RWPE1 (cell line): ENCODE data around the gene WWOX.

ENCODE experiments used
- CTCF ChIA-PET: fragments of 350-600 bp; sonication (Branson Sonifier 250); formaldehyde crosslinking; extraction: SDS; loops from one replicate; lab custom pipeline; 2021; lab: Yijun Ruan, JAX
- POLR2A ChIA-PET: fragments of 400-600 bp; formaldehyde crosslinking; extraction: SDS; loops from one replicate; lab custom pipeline; 2020; ENCODE audit warnings: antibody characterized with exemption; ENCODE audit not compliant: low non-redundant PET; lab: Yijun Ruan, JAX
- DNase-seq: peaks from one replicate; pipeline ENCODE4 v3.0.0; 2012; ENCODE audit warnings: low spot score
- H3K27ac ChIP-seq: fragments of 450-650 bp; 2 replicates; pipeline ENCODE4 v1.5.1; 2017
- TF ChIP-seq, protein P1 (sequence below): fragments of 450-650 bp; conservative IDR thresholded peaks from 2 replicates; pipeline ENCODE4 v1.5.1; 2017; ENCODE audit warnings: low read depth, mild to moderate bottlenecking

WWOX gene

DNA sequence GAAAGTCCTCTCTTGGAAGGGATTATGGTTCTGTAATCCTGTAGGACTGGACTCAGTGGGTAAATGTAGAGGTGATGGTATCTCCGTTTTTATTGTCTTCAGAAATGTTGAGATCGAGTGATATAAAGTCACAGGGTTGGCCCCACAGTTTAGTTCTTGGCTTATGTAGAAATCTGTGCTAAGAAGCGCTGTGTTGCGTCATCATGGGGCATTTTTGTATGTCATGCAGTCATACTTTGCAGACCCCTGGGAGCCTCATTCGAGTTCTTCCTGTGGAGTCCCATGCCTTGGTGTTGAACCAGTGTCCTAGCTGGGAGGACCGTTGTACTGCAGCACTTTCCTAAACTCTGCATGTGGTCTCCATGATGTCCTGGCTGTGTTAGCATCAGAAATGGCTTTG is 881.4 kb downstream of the WWOX start:
- no peak for DNase-seq
- TF ChIP-seq, protein P1, sequence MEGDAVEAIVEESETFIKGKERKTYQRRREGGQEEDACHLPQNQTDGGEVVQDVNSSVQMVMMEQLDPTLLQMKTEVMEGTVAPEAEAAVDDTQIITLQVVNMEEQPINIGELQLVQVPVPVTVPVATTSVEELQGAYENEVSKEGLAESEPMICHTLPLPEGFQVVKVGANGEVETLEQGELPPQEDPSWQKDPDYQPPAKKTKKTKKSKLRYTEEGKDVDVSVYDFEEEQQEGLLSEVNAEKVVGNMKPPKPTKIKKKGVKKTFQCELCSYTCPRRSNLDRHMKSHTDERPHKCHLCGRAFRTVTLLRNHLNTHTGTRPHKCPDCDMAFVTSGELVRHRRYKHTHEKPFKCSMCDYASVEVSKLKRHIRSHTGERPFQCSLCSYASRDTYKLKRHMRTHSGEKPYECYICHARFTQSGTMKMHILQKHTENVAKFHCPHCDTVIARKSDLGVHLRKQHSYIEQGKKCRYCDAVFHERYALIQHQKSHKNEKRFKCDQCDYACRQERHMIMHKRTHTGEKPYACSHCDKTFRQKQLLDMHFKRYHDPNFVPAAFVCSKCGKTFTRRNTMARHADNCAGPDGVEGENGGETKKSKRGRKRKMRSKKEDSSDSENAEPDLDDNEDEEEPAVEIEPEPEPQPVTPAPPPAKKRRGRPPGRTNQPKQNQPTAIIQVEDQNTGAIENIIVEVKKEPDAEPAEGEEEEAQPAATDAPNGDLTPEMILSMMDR, result no peak
- POLR2A ChIA-PET, result no interaction called here
- CTCF ChIA-PET, result interaction anchor here (0.6 to 0.8 kb wide), 2 partner anchors 601 to 1188 kb away, joined by 3 read pairs; no protein-coding TSS in a partner anchor
- H3K27ac ChIP-seq, result no peak overlapping the region

DNA sequence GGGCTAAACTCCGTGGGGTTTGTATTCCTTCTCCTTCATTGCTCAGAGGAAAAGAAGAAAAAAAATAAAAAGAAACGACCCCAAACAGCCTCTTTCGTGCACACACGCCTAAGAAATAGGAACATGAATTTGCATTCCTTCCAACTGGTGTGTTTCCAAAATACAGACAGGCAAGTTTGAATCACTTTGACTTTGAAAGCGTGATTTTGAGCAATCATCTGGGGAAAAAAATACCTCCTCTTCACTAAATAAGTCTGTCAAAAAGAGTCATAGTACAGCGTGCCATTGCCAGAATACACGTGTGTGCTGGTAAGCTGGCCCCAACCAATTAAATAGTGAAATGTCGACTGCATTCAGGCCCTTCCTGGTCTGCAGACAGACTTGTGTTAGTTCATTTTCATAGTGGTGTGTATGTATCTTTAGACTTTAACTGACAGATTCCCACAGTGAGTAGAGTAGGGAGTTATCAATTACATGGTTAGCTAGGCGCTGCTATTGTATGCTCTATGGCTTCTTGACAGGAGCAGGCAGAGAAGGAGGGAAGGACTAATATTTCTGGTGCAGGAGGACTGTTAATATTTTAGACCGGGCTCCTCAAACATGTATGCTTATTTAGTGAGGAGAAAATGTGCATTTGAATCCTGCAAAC is 882.8 kb downstream of the WWOX start:
- H3K27ac ChIP-seq, result no peak overlapping the region
- CTCF ChIA-PET, result no interaction called here
- TF ChIP-seq, protein P1, result no peak
- no peak for DNase-seq
- POLR2A ChIA-PET, result no interaction called here

DNA sequence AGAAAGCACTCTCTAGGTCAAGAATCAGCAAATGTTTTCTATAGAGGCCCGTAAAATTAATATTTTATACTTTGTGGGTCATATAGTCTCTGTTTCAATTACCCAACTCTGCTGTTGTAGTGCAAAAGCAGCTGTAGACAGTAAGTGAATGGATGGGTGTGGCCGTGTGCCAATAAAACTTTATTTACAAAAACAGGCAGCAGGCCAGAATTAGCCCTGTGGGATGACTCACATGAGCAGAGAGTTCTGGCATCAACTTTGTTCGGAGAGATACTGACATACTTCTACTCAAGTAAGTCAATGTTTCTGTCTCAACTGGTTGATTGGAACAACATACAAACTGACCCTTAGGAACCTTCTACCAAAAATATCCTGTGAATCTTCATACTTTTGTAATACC is 884.9 kb downstream of the WWOX start:
- ChIA-PET POLR2A (interaction anchor here (0.7 kb wide), 1 partner anchor 565 kb away, joined by 13 read pairs; no protein-coding TSS in a partner anchor), CTCF (no interaction called here)
- no peak for DNase-seq
- H3K27ac ChIP-seq, result no peak overlapping the region
- TF ChIP-seq, protein P1, result no peak

- TF ChIP-seq, protein P1, result no peak
- ChIA-PET CTCF (no interaction called here), POLR2A (no interaction called here)
- DNase-seq, result no peak
- no peak overlapping the region for H3K27ac ChIP-seq
Measured at GRCh38 chr16:78984887-78985464, 885.5 kb downstream of the WWOX start.

DNA sequence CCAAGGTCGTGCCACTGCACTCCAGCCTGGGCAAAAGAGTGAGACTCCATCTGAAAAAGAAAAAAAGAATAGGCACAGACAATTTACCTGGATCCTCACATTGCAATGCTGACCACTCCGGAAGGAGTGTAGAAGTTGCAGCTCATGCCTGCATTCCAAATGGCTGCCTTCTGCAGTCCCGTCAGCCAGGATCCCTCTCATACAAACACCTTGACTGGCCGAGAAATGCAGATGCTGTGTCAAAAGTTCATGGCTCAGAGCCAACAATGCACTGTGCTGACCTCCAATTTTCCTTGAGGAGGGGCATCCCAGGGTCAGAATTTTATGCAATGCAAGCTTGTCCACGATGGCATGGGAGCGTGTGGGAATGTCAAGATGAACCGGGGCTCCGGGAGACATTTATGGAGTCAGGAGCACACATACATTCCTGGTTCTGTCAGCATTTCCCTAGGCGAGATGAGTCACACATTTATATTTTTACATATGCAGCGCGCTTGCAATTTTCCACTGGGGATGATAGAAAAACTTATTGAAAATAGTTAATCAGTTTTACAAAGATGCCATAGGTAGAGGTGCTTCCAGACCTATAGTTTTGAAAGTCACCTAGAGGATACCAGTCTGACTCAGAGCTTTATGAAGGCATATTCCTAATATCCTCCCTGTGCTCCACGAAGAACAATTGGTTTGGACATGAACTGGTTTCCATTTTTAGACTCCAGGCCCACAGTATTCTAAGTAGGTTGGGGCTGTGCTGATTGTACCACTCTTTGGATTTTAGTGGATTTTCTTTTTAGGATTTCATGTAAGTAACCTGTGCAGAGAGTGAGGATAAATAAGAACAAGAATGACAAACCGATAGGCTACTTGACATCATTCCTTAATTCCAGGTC is 886.5 kb downstream of the WWOX start:
- DNase-seq, result peak; percentile 29
- no peak overlapping the region for H3K27ac ChIP-seq
- POLR2A ChIA-PET, result no interaction called here
- TF ChIP-seq, protein P1, result no peak
- CTCF ChIA-PET, result interaction anchor here (0.7 kb wide), 1 partner anchor 880 kb away, joined by 3 read pairs; no protein-coding TSS in a partner anchor

GRCh38 chr16:78987666-78988065 is 888.2 kb downstream of the WWOX start:
- no peak overlapping the region for H3K27ac ChIP-seq
- TF ChIP-seq, protein P1, result no peak
- peak; percentile 60 for DNase-seq
- CTCF ChIA-PET, result interaction anchor here (0.7 kb wide), 1 partner anchor 288 kb away, joined by 3 read pairs; no protein-coding TSS in a partner anchor
- POLR2A ChIA-PET, result no interaction called here
